Neural cell (in vitro differentiated cells): Measurements from ENCODE around the gene CPOX. TPM values are rescaled to one million over a fixed set of nuclear protein-coding genes. Genes with fewer than 3 reads are reported as not detected.
"Not testable (repeated sequence)": the region's sequence is repeated elsewhere in the genome, so short reads cannot be mapped to it uniquely, and the experiment has no call there.

Experiments used
- H2AFZ ChIP-seq: fragments of 200-600, 300-800 bp; sonication (generic), shearing (Covaris generic); 2 replicates; pipeline ENCODE4 v1.6.0; 2014; ENCODE audit warnings: low read depth, mild to moderate bottlenecking, antibody characterized with exemption, low read length, moderate library complexity
- H3F3A ChIP-seq: fragments of 200-600 bp; shearing (Covaris generic); 2 replicates; pipeline ENCODE4 v1.6.1; 2016; ENCODE audit warnings: mild to moderate bottlenecking, moderate library complexity, mixed read lengths, antibody characterized with exemption, low read length; ENCODE audit not compliant: insufficient read depth, poor library complexity, severe bottlenecking
- H3K27ac ChIP-seq: fragments of 200-600, 300-800 bp; sonication (generic), shearing (Covaris generic); 2 replicates; pipeline ENCODE4 v1.5.1; 2014; ENCODE audit warnings: mild to moderate bottlenecking, low read length, moderate library complexity
- H3K27me3 ChIP-seq: fragments of 300-800, 200-600 bp; sonication (generic), shearing (Covaris generic); 2 replicates; pipeline ENCODE4 v1.6.0; 2014; ENCODE audit warnings: mild to moderate bottlenecking, low read depth, low read length, moderate library complexity; ENCODE audit not compliant: insufficient read depth
- H3K36me3 ChIP-seq: fragments of 300-800, 200-600 bp; sonication (generic), shearing (Covaris generic); 2 replicates; pipeline ENCODE4 v1.5.1; 2014; ENCODE audit warnings: mild to moderate bottlenecking, antibody characterized with exemption, low read length, moderate library complexity; ENCODE audit not compliant: insufficient read depth
- H3K4me2 ChIP-seq: fragments of 300-800, 200-600 bp; sonication (generic), shearing (Covaris generic); 2 replicates; pipeline ENCODE4 v1.6.0; 2014; ENCODE audit warnings: mild to moderate bottlenecking, low read length
- H3K4me3 ChIP-seq: fragments of 300-800, 200-600 bp; sonication (generic), shearing (Covaris generic); 2 replicates; pipeline ENCODE4 v1.5.1; 2014; ENCODE audit warnings: mild to moderate bottlenecking, low read length, moderate library complexity
- H3K79me2 ChIP-seq: fragments of 200-600 bp; shearing (Covaris generic); replicated peaks from 2 replicates; pipeline ENCODE4 v1.6.0; 2014; ENCODE audit warnings: mild to moderate bottlenecking, low read length, moderate library complexity; ENCODE audit not compliant: insufficient read depth
- H3K9ac ChIP-seq: fragments of 300-800, 200-600 bp; sonication (generic), shearing (Covaris generic); 2 replicates; pipeline ENCODE4 v1.6.1; 2016; ENCODE audit warnings: mild to moderate bottlenecking, low read length, mixed read lengths
- H3K9me2 ChIP-seq: fragments of 200-600 bp; shearing (Covaris generic); 2 replicates; pipeline ENCODE4 v1.6.1; 2016; ENCODE audit warnings: mild to moderate bottlenecking, low read length, mixed read lengths; ENCODE audit not compliant: insufficient read depth
- H3K9me3 ChIP-seq: fragments of 200-600, 300-800 bp; sonication (generic), shearing (Covaris generic); 2 replicates; pipeline ENCODE4 v1.6.1; 2016; ENCODE audit warnings: mild to moderate bottlenecking, mixed run types, low read length, moderate library complexity, mixed read lengths
- H4K20me1 ChIP-seq: fragments of 200-600 bp; shearing (Covaris generic); 2 replicates; pipeline ENCODE4 v1.6.1; 2016; ENCODE audit warnings: mild to moderate bottlenecking, mixed run types; ENCODE audit not compliant: insufficient read depth
- EP300 ChIP-seq: fragments of 450-650 bp; conservative IDR thresholded peaks from 2 replicates; pipeline ENCODE4 v1.6.1; 2014; ENCODE audit warnings: antibody characterized with exemption, mild to moderate bottlenecking, moderate library complexity; ENCODE audit not compliant: poor library complexity, severe bottlenecking
- EZH2 ChIP-seq: fragments of 200-600, 300-800 bp; shearing (Covaris generic), sonication (generic); IDR thresholded peaks from 2 replicates; pipeline ENCODE4 v1.6.1; 2014; ENCODE audit warnings: antibody characterized with exemption, low read length, borderline replicate concordance, mild to moderate bottlenecking; ENCODE audit not compliant: insufficient read depth, poor library complexity, severe bottlenecking
- MXI1 ChIP-seq: fragments of 450-650 bp; conservative IDR thresholded peaks from 2 replicates; pipeline ENCODE4 v1.6.1; 2014; ENCODE audit warnings: antibody characterized with exemption, mild to moderate bottlenecking; ENCODE audit not compliant: poor library complexity, severe bottlenecking
- POLR2AphosphoS5 ChIP-seq: IDR thresholded peaks from 2 replicates; pipeline ENCODE4 v1.6.1; 2012
- RAD21 ChIP-seq: fragments of 450-650 bp; conservative IDR thresholded peaks from 2 replicates; pipeline ENCODE4 v1.6.1; 2014; ENCODE audit warnings: antibody characterized with exemption, mild to moderate bottlenecking, moderate library complexity
- SMC3 ChIP-seq: fragments of 450-650 bp; conservative IDR thresholded peaks from 2 replicates; pipeline ENCODE4 v1.6.1; 2014; ENCODE audit warnings: antibody characterized with exemption, mild to moderate bottlenecking, moderate library complexity; ENCODE audit not compliant: poor library complexity
- TAF1 ChIP-seq: IDR thresholded peaks from 2 replicates; pipeline ENCODE4 v1.6.1; 2012; ENCODE audit warnings: low read depth
- polyA plus RNA-seq: library from polyadenylated mRNA; depleted of rRNA; stranded (reverse); fragments of >200 nt; gene quantifications from 2 replicates; pipeline ENCODE4 v1.2.3, GENCODE V29; 2014
- TF ChIP-seq, protein P1 (sequence below): fragments of 450-650 bp; IDR thresholded peaks from 2 replicates; pipeline ENCODE4 v1.5.1; 2014; ENCODE audit warnings: antibody characterized with exemption, mild to moderate bottlenecking, moderate library complexity; ENCODE audit not compliant: poor library complexity, severe bottlenecking
- TF ChIP-seq, protein P2 (sequence below): IDR thresholded peaks from 2 replicates; pipeline ENCODE4 v1.6.1; 2012; ENCODE audit warnings: borderline replicate concordance

Gene CPOX
- polyA plus RNA-seq, 1 donor from 2014 or later, result 37.4 TPM

- Histone ChIP-seq H3F3A (no peaks in the 10 kb centered on the region), H3K79me2 (no peaks in the 10 kb centered on the region), H3K36me3 (no peaks in the 10 kb centered on the region), H3K4me2 (no peak overlapping the region), H4K20me1 (no peaks in the 10 kb centered on the region), H2AFZ (no peak overlapping the region), H3K9ac (no peak overlapping the region), H3K27me3 (no peaks in the 10 kb centered on the region), H3K9me2 (no peaks in the 10 kb centered on the region), H3K9me3 (no peaks in the 10 kb centered on the region), H3K4me3 (no peak overlapping the region), H3K27ac (no peak overlapping the region)
- no peak for TF ChIP-seq RAD21
- no peak for TF ChIP-seq MXI1
- TF ChIP-seq EZH2, result no peak
- no peak for TF ChIP-seq SMC3
- no peak for TF ChIP-seq POLR2AphosphoS5
- no peak for TF ChIP-seq TAF1
- TF ChIP-seq, protein P1, sequence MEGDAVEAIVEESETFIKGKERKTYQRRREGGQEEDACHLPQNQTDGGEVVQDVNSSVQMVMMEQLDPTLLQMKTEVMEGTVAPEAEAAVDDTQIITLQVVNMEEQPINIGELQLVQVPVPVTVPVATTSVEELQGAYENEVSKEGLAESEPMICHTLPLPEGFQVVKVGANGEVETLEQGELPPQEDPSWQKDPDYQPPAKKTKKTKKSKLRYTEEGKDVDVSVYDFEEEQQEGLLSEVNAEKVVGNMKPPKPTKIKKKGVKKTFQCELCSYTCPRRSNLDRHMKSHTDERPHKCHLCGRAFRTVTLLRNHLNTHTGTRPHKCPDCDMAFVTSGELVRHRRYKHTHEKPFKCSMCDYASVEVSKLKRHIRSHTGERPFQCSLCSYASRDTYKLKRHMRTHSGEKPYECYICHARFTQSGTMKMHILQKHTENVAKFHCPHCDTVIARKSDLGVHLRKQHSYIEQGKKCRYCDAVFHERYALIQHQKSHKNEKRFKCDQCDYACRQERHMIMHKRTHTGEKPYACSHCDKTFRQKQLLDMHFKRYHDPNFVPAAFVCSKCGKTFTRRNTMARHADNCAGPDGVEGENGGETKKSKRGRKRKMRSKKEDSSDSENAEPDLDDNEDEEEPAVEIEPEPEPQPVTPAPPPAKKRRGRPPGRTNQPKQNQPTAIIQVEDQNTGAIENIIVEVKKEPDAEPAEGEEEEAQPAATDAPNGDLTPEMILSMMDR, result no peak
- TF ChIP-seq, protein P2, sequence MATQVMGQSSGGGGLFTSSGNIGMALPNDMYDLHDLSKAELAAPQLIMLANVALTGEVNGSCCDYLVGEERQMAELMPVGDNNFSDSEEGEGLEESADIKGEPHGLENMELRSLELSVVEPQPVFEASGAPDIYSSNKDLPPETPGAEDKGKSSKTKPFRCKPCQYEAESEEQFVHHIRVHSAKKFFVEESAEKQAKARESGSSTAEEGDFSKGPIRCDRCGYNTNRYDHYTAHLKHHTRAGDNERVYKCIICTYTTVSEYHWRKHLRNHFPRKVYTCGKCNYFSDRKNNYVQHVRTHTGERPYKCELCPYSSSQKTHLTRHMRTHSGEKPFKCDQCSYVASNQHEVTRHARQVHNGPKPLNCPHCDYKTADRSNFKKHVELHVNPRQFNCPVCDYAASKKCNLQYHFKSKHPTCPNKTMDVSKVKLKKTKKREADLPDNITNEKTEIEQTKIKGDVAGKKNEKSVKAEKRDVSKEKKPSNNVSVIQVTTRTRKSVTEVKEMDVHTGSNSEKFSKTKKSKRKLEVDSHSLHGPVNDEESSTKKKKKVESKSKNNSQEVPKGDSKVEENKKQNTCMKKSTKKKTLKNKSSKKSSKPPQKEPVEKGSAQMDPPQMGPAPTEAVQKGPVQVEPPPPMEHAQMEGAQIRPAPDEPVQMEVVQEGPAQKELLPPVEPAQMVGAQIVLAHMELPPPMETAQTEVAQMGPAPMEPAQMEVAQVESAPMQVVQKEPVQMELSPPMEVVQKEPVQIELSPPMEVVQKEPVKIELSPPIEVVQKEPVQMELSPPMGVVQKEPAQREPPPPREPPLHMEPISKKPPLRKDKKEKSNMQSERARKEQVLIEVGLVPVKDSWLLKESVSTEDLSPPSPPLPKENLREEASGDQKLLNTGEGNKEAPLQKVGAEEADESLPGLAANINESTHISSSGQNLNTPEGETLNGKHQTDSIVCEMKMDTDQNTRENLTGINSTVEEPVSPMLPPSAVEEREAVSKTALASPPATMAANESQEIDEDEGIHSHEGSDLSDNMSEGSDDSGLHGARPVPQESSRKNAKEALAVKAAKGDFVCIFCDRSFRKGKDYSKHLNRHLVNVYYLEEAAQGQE, result no peak
- TF ChIP-seq EP300, result no peak
These were observed 31.5 kb downstream of the CPOX start for GRCh38 chr3:98561727-98562521.

DNA sequence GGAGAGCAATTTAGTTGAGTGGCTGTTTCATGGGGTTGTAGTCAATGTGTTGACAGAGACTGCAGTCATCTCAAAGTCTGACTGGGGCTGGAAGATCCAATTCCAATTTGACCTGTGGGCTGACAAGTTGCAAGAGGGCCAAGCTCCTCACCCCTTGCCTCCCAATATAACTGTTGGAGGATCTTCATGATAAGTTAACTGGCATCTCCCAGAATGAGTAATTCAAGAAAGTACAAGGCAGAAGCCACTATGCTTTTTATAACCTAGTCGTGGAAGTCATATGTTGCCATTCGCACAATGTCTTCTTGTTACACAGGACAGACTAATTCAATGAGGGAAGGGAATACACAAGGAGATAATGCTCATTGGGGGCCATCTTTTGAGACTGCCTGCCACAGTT lies 32.5 kb downstream of the CPOX start:
- Histone ChIP-seq H3K27me3 (no peaks in the 10 kb centered on the region), H3K4me3 (no peak overlapping the region), H4K20me1 (no peaks in the 10 kb centered on the region), H3F3A (no peaks in the 10 kb centered on the region), H3K79me2 (no peaks in the 10 kb centered on the region), H3K36me3 (no peaks in the 10 kb centered on the region), H3K9me3 (no peaks in the 10 kb centered on the region), H3K9me2 (no peaks in the 10 kb centered on the region), H2AFZ (no peak overlapping the region), H3K27ac (no peak overlapping the region), H3K4me2 (no peak overlapping the region), H3K9ac (no peak overlapping the region)
- TF ChIP-seq MXI1, result no peak
- no peak for TF ChIP-seq EZH2
- TF ChIP-seq SMC3, result no peak
- no peak for TF ChIP-seq TAF1
- TF ChIP-seq EP300, result no peak
- TF ChIP-seq, protein P1, result no peak
- no peak for TF ChIP-seq RAD21
- no peak for TF ChIP-seq POLR2AphosphoS5
- TF ChIP-seq, protein P2, result no peak

DNA sequence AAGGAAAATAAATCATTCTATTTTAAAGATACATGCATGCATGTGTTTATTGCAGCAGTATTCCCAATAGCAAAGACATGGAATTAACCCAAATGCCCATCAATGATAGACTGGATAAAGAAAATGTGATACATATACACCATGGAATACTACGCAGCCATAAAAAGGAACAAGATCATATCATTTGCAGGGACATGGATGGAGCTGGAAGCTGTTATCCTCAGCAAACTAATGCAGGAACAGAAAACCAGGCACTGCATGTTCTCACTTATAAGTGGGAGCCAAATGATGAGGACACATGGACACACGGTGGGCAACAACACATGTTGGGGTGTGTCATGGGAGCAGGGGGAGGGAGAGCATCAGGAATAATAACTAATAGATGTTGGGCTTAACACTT lies 33.6 kb downstream of the CPOX start:
- not testable (repeated sequence) for H2AFZ ChIP-seq, H3K4me3 ChIP-seq, H3F3A ChIP-seq, H3K9me2 ChIP-seq, H3K79me2 ChIP-seq, H3K9ac ChIP-seq, H3K27ac ChIP-seq, H4K20me1 ChIP-seq, H3K9me3 ChIP-seq, H3K36me3 ChIP-seq, H3K4me2 ChIP-seq, H3K27me3 ChIP-seq
